Fibroblast of skin of right biceps (primary cell): ENCODE data around the gene CNDP2.
A peak's percentile ranks its signal among the peaks of the same experiment; 100 is the strongest.

Experiments used
- DNase-seq: peaks from one replicate; pipeline ENCODE4 v3.0.0-alpha.2; 2013

The CNDP2 gene

DNA sequence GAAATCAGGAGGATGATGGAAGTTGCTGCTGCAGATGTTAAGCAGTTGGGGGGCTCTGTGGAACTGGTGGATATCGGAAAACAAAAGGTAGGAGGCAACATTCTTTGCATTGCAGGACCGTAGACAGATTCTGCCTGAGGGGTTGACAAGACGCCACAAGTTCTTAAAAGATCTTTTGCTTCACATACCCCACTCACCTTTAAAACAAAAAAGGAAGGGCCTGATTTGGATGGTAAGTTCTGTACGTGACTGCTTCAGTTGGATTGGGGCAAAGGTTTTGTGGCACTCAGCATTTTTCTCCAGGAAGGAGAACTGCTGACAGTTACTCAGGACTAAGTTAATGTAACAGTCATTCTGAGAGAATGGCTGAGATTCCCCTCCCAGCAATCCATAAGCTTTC lies 5.2 kb downstream of the CNDP2 start:
- no peak for DNase-seq

DNA sequence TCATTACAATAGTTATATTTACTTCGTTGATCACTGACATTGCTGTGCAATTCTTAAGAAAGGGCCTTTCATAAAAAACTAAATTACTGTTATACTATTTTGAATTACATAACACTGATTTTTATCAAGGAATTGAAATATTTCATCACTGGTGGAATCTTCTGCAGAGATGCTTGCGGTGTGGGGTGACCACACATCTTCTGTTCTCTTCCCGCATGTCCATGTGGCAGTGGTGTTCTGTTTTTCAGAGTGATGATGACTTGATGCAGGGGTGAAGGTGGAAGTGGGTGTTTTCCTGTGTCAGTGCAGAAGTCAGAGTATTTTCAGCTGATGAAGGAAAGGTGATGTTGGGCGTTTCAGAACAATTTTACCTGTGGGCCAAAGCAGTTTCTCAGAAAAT lies 7.0 kb downstream of the CNDP2 start:
- no peak for DNase-seq

DNA sequence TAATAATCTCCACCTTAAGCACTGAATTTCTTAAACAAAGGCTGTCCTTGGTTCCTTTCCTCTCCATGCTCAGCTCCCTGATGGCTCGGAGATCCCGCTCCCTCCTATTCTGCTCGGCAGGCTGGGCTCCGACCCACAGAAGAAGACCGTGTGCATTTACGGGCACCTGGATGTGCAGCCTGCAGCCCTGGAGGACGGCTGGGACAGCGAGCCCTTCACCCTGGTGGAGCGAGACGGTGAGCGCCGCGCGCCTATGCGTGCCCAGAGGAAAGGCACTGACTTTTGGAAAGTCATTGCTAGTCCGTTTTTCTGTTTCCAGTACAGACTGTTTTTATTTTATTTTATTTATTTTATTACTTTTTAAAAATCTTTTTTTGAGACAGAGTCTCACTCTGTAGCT lies 9.6 kb downstream of the CNDP2 start:
- no peak for DNase-seq

DNA sequence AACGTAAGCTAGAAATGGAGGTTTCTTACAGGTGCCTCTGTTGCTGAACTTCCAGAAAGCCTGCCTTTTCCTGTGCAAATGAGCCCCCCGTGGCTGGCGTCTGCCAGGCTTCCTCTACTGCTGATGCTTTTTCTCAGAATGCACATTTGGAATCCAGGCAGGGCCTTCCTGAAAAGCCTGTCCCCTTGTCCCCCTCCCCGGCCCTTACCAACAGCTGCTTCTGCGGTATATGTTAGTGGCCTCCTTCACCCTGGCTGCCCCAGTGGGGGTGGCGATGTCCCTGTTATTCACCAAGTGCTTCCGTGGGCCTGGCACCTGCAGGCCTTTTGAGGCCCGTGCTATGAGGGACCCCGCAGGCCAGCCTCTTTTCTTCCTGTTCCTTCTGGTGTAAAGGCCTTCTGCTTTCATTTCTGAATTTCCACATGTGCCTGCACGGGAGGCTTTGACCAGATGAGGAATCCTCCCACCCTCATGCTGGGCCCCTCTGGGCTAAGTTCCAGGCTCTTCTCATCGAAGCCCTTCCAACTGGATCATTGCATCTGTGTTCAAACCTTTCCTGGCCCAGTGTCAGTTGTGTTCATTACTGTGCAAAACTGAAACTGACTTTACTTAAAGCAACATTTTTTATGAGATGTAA lies 10.4 kb downstream of the CNDP2 start:
- peak; percentile 20 for DNase-seq

DNA sequence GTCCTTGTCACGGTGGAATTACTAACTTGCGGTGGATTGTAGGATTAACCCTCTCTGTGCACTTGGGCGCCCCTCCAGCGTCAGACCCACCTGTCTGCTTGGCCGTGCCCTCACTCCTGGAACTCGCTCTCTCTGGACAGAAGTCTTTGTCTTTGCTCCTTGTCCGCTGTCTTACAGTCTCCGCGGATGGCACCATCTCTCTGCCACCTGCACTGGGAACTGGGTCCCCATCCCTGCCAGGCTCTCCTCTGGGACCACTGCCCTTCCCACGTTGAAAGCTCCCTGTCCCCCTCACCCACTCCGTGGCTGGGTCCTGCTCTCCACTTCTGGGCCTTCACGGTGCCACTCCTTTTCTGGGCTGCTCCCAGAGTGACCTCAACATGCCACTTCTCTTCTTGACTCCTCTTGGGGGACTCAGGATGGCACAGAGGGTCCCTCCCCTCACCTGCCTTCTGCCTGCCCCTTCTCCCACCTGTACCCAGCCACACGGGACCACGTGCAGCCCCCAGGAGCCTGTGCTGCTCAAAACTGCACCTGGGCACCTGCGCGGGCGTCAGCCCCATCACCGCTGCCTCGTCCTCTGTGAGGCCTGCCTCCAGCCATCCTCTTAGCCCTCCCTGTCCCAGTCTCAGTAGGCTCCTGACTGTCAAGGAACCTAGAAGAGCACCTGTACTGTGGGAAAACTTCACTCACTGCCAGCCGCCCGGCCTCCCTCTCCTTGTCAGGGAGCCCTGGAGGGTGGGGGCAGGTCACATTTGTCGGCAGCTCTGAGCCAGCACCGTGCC lies 11.1 kb downstream of the CNDP2 start:
- no peak for DNase-seq

DNA sequence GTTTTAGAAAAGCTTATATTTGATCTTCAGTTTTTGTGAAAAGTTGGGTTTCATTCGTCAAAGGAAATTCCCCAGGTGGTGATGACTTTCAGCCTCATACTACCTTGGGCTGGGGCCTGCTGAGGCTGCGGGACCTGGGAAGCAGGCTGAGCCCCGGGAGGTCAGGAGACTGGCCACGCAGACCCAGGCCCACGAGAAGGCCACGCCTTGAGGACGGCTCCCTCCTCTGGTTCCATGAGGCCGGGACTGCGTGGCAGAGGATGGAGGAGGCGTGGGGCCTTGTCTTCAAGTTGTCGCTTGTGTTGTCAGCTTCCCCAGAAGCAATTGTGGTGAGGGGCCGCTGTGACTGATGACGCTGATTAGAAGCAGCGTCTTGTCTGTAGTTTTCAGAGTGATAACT lies 11.8 kb downstream of the CNDP2 start:
- DNase-seq: no peak

DNA sequence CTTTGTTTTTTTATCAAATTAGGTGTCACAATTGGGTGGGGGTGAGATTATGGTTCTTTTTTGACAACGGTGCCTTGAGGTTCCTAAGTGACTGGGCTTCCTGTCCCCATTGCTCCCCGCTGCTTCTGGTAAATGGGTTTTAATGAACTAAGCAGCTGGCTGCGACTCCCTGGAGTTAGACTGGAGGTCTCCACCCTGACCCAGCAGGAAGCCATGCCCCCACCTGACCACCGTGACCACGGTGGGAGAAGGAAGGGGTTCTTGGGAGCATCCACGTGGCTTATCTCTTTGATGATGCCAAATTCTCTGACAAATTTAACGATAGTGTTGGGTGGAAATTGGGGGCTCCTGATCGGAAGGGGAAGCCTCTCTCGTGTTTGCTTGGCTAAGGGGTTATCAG lies 12.2 kb downstream of the CNDP2 start:
- DNase-seq: no peak

DNA sequence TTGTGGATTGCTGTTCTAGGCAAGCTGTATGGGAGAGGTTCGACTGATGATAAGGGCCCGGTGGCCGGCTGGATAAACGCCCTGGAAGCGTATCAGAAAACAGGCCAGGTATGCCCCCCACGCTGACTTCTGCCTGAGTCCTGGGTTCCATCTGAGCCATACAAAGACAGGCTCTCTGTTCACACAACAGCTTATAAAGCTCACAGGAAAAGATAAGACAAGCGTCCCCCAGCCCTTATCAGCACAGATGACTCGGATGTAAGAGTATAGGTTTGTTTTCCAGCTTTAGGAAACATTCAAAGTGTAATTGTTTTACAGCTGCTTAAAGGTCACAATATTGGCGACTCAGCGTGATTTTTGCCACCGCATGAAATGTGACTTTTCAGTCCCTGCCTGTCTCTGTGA lies 12.7 kb downstream of the CNDP2 start:
- DNase-seq: no peak

DNA sequence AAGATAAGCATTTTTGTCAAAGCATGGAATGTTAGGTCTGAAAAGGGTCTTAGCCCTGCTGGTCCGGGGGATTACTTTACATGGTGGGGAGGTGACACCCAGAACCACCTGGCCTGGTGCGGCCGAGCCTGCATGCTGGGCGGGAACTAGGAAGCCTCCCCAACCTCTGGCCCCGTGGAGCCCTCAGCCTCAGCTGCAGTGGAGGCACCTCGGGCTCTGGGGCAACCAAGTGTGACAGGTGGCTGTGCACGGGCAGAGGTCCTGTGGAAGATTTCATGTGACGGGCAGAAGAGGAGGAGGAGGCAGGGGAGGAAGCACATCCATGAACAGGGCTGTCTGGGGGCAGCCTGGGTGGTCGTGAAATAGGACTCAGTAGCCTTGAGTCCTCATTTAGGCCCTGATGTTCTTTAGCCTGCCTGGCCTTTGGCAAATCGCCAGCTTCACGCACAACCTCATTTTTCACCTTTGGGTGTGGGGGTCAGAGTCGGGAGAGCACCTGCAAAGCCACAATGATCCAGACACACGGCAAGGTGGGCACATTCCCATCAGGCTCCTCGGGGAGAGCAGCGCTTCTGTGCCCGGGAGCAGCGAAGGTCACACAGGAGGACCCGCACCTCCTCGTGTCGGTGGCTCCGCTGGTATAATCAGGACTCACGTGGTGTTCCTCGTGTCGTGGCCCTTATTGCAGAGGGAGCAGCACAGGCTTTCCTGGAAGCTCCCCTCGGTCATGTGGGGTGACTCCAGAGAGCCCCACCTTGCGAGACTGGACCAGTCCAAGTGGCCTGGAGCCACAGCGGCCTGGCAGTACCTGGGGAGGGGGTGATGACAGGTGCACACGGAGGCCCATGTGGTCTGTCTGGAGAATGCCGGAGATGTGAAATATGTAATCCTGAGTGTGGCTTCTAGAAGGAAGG lies 13.9 kb downstream of the CNDP2 start:
- no peak for DNase-seq

DNA sequence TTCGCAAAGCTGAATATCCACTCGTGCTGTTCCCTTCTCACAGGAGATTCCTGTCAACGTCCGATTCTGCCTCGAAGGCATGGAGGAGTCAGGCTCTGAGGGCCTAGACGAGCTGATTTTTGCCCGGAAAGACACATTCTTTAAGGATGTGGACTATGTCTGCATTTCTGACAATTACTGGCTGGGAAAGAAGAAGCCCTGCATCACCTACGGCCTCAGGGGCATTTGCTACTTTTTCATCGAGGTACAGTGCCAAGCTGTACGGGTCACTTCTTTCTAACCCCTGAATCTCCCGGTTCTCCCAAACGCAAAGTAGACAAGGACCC lies 14.6 kb downstream of the CNDP2 start:
- no peak for DNase-seq

DNA sequence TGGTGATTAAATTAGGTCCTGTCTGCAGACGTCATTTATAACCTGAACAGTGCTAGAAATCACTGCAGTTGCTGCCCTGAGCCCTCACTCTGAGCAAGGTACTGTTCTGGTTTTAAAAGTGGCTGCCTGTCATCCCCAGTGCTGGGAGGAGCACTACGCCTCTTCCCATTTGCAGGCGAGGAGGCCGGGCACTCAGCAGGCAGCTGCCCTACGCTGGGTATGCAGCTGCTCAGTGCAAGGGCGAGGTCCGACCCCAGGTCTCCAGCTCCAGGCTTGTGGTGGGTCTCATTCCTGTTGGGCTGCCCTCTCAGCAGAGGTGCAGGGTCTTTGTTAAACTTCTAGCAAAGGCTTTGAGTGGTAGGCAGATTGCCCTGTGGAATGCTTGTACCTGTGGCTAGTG lies 15.7 kb downstream of the CNDP2 start:
- DNase-seq: no peak

DNA sequence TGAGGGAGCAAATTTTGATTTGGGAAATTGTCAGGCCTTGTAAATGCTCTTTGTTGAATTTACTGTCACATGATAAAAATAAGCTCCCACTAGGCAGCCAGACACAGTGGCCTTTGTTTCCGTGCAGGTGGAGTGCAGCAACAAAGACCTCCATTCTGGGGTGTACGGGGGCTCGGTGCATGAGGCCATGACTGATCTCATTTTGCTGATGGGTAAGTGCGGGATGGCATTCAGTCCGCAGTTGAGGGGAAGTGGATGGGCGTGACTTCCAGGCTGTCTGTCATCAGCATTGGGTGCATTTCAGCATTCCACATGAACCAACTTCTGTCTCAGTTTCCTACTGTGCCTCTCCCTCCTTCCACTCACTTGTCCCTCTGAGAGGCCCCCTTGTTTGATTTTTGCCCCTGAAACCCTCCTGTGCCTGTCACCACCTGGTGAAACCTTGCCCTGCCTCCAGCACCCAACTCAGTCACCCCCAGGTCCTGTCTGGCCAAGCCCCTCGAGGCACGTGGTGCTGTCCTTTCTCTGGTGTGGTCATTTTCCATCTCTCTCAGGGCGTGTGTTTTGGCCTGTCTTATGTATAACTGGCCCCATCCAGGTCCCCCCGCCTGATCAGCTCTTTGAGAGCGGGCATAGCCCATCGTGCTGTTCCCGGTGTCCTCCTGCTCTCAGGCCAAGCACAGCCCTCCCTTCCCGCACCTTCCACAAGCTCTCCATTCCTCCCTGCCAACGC lies 16.3 kb downstream of the CNDP2 start:
- no peak for DNase-seq

DNA sequence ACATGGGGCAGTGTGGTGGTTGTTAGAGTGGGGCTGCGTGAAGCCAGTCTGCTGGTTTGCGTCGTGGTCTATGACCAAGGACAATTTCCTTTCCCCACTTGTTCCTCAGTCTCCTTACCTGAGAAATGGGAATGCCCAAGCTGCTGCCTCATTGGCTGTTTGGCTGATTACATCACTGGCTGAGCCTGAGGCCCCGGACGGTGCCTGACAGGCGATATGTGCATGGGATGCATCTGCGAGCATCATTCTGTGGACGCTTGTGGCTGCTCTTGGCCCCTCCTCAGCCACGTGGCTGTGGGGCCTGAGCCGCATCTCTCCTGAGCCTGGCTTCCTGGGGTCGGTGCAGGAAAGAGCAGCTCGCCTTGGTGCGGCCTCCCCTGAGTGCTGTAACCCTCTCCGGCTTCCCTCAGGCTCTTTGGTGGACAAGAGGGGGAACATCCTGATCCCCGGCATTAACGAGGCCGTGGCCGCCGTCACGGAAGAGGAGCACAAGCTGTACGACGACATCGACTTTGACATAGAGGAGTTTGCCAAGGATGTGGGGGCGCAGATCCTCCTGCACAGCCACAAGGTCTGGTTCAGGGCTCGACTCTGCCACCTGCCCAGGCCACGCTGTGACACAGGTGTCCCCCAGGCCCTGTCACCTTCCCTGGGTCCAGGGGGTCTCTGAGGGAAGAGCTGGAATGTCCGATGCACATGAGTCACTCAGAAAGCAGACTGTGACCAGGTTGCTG lies 17.2 kb downstream of the CNDP2 start:
- no peak for DNase-seq

DNA sequence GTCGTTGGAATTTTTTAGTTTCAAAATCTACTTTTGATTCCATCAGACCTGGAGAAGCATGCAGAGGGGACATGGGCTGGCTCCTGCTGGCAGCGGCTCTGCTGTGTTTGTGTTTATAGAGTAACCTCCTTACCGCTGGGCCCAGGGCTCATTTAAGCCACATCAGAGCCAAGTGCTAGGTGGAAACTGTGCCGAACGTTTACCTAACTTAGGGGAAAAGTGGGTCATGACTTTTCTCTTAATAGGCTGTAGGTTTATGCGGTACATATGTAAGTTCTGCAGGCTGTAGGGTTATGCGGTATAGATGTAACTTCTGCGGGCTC lies 17.7 kb downstream of the CNDP2 start:
- DNase-seq: no peak

DNA sequence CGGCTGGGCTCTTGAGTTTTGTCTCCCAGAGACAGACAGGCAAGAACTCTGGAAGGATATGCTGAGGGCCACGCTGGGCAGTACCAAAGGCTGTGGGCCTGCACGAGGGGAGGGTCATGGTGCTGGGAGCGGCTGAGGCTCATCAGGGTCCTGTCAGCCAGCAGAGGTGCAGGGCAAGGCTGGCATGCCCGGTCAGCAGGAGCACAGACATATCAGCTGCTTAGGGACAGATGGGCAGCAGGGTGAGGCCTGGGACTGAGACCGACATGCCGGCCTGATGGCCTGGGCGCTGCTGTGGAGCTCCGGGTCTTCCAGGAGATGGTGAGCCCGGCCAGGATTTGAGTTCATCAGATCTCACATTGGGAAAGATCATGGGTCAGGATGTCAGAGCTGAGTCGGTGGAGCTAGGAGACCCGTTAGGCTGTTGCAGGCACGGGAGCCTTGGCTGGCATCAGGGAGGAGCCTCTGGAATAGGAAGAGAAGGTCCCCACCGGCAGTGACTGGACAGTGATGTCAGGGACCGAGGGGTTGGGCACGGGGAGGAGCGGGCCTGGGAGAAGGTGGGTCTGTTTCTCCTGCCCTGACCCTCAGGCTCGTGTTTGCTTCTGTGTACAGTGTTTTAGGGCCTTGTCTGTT lies 18.8 kb downstream of the CNDP2 start:
- no peak for DNase-seq

DNA sequence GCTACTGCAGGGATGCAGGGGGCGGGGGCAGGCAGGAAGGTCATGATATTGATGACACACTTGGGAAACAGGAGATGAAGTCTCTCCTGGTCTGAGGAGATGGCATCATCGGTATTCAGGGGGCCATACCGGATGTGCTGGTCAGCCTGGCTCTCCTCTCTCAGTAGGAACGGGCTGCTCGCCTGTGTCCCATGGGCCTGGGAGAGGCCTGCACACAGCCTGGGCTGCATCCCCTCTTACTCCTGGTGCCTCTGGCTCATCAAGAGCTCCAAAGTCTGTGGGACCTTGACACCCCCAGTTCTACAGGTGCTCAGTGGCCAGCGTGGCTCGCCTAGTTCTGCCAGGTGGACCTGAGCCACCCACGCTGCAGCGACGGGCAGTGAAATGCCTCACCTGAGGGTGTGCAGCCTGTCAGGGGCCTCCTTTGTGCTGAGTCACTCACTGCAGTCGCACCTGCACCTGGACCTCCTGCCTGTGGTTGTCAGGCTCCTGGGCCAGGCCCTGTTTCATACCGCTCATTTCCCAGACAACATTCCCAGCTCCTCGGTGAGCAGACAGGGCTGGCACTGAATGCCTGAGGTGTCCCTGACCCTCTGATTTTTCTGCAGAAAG lies 19.6 kb downstream of the CNDP2 start:
- DNase-seq: no peak

DNA sequence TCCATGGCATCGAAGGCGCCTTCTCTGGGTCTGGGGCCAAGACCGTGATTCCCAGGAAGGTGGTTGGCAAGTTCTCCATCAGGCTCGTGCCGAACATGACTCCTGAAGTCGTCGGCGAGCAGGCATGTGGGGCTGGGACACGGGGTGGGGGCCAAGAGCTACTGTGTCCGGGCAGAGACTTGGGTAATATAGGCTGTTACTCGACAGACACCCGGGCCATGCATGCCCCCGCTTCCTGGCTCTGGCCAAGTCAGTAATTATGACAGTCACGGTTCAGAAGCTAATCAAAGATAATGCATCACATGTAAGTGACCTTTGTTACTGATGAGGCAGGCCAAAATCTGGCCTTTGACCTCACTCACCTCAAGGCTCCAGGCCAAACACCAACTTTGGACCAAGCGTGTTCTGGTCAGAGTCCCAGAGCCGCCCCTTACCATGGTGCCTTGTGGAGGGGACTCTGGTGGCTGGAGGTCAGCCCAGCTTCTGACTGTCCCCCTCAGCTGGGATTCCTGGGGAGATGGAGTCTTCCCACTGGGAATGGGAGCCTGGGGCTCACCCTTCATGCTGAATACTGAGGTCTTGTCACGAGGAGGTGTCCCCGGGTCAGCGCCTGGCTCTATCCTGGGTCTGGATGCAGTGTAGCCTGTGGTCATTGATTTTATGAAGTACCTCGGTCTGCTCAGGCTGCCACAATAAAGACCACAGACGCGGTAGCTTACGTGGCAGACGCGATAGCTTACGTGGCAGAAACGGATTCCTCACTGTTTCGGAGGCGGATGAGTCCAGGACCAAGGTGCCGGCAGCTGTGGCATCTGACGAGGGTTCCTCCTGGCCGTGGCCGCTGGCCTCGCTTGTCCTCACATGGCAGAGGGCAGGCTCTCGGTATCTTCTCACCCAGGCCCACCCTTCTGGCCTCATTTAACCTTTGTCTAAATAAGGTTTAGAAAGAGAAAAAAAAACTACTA lies 20.4 kb downstream of the CNDP2 start:
- no peak for DNase-seq

DNA sequence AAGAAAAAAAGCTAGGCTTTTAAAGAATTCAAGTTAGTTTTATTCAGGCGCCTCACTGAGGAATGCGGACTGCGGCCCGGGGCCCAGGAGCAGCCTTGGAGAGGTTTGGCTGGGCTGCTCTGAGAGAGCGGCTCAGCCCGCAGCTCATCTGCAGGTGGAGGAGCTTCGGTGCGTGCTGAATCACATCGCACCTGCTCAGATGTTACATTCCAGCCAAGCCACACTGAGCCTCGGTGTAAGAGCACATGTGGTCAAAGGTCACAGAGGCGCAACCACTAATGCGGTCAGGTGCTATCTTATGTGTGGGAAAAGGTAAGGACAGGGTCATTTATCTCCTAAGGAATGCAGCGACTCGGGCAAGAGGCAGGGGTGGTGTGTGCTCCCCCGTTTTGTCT lies 21.1 kb downstream of the CNDP2 start:
- no peak for DNase-seq

DNA sequence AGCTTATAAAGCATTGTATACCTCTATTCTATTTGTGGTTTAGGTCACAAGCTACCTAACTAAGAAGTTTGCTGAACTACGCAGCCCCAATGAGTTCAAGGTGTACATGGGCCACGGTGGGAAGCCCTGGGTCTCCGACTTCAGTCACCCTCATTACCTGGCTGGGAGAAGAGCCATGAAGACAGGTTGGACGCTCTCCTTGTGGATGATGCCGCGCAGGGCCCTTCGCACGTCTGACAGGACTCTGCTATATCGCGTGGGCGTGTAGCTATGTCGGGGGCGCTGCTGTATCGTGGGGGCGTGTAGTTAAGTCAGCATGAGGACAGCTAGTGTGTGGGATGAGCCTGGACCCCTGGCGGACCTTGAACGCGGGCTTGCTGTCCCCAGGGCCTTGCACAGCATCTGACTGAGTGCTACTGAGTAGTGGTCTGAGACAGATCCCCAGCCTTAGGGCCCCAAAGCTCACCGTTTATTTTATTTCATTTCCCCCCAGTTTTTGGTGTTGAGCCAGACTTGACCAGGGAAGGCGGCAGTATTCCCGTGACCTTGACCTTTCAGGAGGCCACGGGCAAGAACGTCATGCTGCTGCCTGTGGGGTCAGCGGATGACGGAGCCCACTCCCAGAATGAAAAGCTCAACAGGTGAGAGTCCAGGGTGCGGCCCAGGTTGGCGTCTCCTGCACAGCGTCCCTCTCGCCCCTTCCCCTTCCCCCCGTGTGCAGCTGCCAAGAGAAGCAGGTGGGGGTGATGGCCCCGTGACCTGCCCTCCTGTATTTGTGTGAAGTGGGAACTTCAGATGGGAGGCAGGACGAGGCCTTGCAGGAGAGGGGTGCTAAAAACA lies 22.5 kb downstream of the CNDP2 start:
- DNase-seq: no peak
